ENCODE results near the gene TRIM17.

Gene TRIM17

GRCh38 chr1:228416217-228416933, at the start of gene TRIM17:
TSS of gene TRIM17 (minus strand) at chr1:228416861. CDS start at chr1:228415072, 1,789 bp downstream.
- TF ChIP-seq TEAD4 (IDR thresholded peaks at IDR 0.05) (no peak), TAF1 (IDR thresholded peaks at IDR 0.05; ENCODE audit: low read depth) (no peak), FOXM1 (IDR thresholded peaks at IDR 0.05; ENCODE audit: borderline replicate concordance, low read depth) (no peak), NFIC (IDR thresholded peaks at IDR 0.05) (no peak), EP300 (IDR thresholded peaks at IDR 0.05; ENCODE audit: borderline replicate concordance) (no peak), EGR1 (IDR thresholded peaks at IDR 0.05) (no peak), ZBTB7A (IDR thresholded peaks at IDR 0.05; ENCODE audit: low read depth) (no peak), RAD21 (IDR thresholded peaks at IDR 0.05; ENCODE audit: low read depth) (no peak), CEBPB (IDR thresholded peaks at IDR 0.05) (no peak), TCF12 (IDR thresholded peaks at IDR 0.05; ENCODE audit: low read depth) (no peak), YY1 (IDR thresholded peaks at IDR 0.05; ENCODE audit: low read depth) (no peak)
- TF ChIP-seq, protein P1, sequence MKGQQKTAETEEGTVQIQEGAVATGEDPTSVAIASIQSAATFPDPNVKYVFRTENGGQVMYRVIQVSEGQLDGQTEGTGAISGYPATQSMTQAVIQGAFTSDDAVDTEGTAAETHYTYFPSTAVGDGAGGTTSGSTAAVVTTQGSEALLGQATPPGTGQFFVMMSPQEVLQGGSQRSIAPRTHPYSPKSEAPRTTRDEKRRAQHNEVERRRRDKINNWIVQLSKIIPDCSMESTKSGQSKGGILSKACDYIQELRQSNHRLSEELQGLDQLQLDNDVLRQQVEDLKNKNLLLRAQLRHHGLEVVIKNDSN (IDR thresholded peaks at IDR 0.05) = no peak
- TF ChIP-seq, protein P2, sequence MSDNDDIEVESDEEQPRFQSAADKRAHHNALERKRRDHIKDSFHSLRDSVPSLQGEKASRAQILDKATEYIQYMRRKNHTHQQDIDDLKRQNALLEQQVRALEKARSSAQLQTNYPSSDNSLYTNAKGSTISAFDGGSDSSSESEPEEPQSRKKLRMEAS (IDR thresholded peaks at IDR 0.05) = no peak

- TF ChIP-seq, protein P1 (IDR thresholded peaks at IDR 0.05) = no peak
- TF ChIP-seq EGR1 (IDR thresholded peaks at IDR 0.05) (no peak), ZBTB7A (IDR thresholded peaks at IDR 0.05; ENCODE audit: low read depth) (no peak), YY1 (IDR thresholded peaks at IDR 0.05; ENCODE audit: low read depth) (no peak), EP300 (IDR thresholded peaks at IDR 0.05; ENCODE audit: borderline replicate concordance) (no peak), TEAD4 (IDR thresholded peaks at IDR 0.05) (no peak), REST (IDR thresholded peaks at IDR 0.05; ENCODE audit: low read depth) (no peak), TCF12 (IDR thresholded peaks at IDR 0.05; ENCODE audit: low read depth) (no peak), CEBPB (IDR thresholded peaks at IDR 0.05) (no peak), TAF1 (IDR thresholded peaks at IDR 0.05; ENCODE audit: low read depth) (no peak), CREB1 (IDR thresholded peaks at IDR 0.05; ENCODE audit: low read depth) (no peak), RAD21 (IDR thresholded peaks at IDR 0.05; ENCODE audit: low read depth) (no peak)
- TF ChIP-seq, protein P2 (IDR thresholded peaks at IDR 0.05) = no peak
Measured at GRCh38 chr1:228465571-228466146, 49.0 kb upstream of the TRIM17 start.

DNA sequence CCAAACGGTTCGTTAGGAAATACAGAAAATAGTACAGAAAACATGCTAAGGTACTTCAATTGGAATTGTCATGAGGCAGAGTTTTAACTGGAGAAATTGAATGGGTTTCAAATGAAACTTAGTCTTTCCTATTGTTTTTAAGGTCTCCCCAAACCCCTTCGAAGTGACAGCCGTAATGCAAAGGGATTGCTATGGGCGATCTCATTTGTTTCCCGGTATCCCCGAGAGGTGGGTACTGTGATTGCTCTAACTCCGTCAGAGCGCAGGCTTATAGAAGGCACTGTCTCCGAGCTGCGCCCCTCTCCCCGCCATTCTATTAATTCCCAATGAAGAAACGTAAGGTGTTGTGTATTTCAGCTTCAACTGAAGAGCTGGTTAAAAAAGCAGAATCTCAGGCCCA, 48.5 kb upstream of the TRIM17 start:
- no peak for TF ChIP-seq REST (IDR thresholded peaks at IDR 0.05; ENCODE audit: low read depth)
- no peak for TF ChIP-seq CEBPB (IDR thresholded peaks at IDR 0.05)
- no peak for TF ChIP-seq TEAD4 (IDR thresholded peaks at IDR 0.05)
- TF ChIP-seq NFIC (IDR thresholded peaks at IDR 0.05) = no peak
- TF ChIP-seq, protein P1 (IDR thresholded peaks at IDR 0.05) = no peak
- TF ChIP-seq ZBTB7A (IDR thresholded peaks at IDR 0.05; ENCODE audit: low read depth) = no peak
- no peak for TF ChIP-seq FOXM1 (IDR thresholded peaks at IDR 0.05; ENCODE audit: borderline replicate concordance, low read depth)
- TF ChIP-seq TCF12 (IDR thresholded peaks at IDR 0.05; ENCODE audit: low read depth) = no peak
- no peak for TF ChIP-seq YY1 (IDR thresholded peaks at IDR 0.05; ENCODE audit: low read depth)
- no peak for TF ChIP-seq CREB1 (IDR thresholded peaks at IDR 0.05; ENCODE audit: low read depth)
- TF ChIP-seq TAF1 (IDR thresholded peaks at IDR 0.05; ENCODE audit: low read depth) = no peak
- TF ChIP-seq RAD21 (IDR thresholded peaks at IDR 0.05; ENCODE audit: low read depth) = no peak
- TF ChIP-seq EP300 (IDR thresholded peaks at IDR 0.05; ENCODE audit: borderline replicate concordance) = no peak
- TF ChIP-seq, protein P2 (IDR thresholded peaks at IDR 0.05) = no peak
- no peak for TF ChIP-seq EGR1 (IDR thresholded peaks at IDR 0.05)

GRCh38 chr1:228464487-228464983, 47.9 kb upstream of the TRIM17 start:
- TF ChIP-seq TEAD4 (IDR thresholded peaks at IDR 0.05) (no peak), CREB1 (IDR thresholded peaks at IDR 0.05; ENCODE audit: low read depth) (no peak), NFIC (IDR thresholded peaks at IDR 0.05) (no peak), RAD21 (IDR thresholded peaks at IDR 0.05; ENCODE audit: low read depth) (no peak), EP300 (IDR thresholded peaks at IDR 0.05; ENCODE audit: borderline replicate concordance) (no peak), FOXM1 (IDR thresholded peaks at IDR 0.05; ENCODE audit: borderline replicate concordance, low read depth) (no peak), EGR1 (IDR thresholded peaks at IDR 0.05) (no peak), CEBPB (IDR thresholded peaks at IDR 0.05) (no peak), REST (IDR thresholded peaks at IDR 0.05; ENCODE audit: low read depth) (no peak), ZBTB7A (IDR thresholded peaks at IDR 0.05; ENCODE audit: low read depth) (no peak), TAF1 (IDR thresholded peaks at IDR 0.05; ENCODE audit: low read depth) (no peak), YY1 (IDR thresholded peaks at IDR 0.05; ENCODE audit: low read depth) (no peak), TCF12 (IDR thresholded peaks at IDR 0.05; ENCODE audit: low read depth) (no peak)
- TF ChIP-seq, protein P2 (IDR thresholded peaks at IDR 0.05) = no peak
- TF ChIP-seq, protein P1 (IDR thresholded peaks at IDR 0.05) = no peak
